GM12873 (cell line): ENCODE measurements around the gene ACHE.

Source experiments
- TF ChIP-seq, protein P1 (sequence below): IDR thresholded peaks from 2 replicates; pipeline ENCODE4 v1.5.1; 2012; ENCODE audit warnings: low read depth, mild to moderate bottlenecking, moderate library complexity, low read length, control low read depth; ENCODE audit not compliant: insufficient read depth; ENCODE audit errors: missing control alignments

Gene ACHE

GRCh38 chr7:100892364-100893317 lies 3.0 kb downstream of the ACHE start:
- TF ChIP-seq, protein P1, sequence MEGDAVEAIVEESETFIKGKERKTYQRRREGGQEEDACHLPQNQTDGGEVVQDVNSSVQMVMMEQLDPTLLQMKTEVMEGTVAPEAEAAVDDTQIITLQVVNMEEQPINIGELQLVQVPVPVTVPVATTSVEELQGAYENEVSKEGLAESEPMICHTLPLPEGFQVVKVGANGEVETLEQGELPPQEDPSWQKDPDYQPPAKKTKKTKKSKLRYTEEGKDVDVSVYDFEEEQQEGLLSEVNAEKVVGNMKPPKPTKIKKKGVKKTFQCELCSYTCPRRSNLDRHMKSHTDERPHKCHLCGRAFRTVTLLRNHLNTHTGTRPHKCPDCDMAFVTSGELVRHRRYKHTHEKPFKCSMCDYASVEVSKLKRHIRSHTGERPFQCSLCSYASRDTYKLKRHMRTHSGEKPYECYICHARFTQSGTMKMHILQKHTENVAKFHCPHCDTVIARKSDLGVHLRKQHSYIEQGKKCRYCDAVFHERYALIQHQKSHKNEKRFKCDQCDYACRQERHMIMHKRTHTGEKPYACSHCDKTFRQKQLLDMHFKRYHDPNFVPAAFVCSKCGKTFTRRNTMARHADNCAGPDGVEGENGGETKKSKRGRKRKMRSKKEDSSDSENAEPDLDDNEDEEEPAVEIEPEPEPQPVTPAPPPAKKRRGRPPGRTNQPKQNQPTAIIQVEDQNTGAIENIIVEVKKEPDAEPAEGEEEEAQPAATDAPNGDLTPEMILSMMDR = no peak

DNA sequence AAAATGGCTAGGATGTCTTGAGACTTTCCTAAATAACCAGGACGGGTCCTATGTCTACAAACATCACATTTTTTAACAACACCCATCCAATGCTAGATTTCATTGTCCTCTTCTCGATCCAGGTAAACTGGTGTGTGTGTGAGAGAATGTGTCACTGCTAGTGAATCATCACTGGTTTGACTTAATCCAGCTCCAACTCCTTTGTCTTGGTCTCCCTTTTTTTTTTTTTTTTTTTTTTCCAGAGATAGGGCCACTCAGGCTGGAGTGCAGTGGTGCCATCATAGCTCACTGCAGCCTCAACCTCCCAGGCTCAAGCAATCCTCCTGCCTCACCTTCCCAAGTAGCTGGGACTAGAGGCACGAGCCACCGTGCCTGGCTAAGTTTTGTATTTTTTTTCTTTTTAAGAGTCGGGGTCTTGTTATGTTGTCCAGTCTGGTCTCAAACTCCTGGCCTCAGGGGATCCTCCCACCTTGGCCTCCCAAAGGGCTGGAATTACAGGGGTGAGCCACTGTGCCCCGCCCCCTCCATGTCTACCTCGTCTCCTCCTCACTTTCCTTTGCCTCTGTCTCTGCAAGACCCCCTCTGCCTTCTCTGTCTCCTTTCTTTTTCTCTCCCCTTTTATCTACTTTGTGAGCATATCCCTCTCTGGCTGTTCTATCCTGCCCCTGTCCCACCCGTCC lies 4.0 kb downstream of the ACHE start:
- TF ChIP-seq, protein P1 = no peak

DNA sequence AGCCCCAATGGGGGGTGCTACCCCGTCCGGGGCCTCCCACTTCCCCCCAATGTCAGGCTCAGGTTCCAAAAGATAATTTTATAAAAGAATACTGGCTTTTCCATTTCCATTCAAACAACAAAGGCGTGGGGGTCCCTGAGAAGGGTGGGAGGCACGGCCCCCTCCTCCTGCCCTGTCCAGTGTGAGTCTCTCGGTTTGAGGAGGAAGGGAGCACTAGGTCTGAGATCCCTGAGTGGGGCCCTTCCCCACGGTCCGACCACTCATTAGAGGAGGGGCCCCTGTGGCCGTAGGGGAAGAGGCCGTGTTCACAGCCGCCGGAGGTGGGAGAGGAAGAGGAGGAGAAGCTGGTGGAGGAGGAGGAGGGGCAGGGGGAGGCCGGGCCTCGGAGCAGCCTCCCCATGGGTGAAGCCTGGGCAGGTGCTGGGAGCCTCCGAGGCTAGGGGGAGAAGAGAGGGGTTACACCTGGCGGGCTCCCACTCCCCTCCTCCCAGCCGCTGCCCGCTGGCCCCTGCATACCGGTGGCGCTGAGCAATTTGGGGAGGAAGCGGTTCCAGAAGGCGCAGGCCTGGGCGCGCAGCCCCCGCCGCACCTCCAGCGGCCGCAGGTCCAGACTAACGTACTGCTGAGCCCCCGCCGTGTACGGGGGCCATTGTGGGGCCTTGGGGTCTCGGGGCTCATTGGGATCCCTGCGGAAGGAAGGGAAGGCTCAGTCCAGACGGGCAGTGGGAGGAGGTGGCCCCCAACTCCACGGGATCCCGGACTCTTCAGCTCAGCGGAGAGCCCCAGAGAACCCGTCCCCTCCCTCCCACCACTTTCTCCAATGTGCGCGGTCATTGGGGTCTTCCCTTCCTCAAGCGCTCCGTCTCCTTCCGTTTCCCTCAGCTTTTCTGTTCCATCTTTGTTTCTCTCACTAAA lies 4.8 kb downstream of the ACHE start:
- TF ChIP-seq, protein P1 = no peak

- TF ChIP-seq, protein P1 = no peak
These were observed 6.5 kb downstream of the ACHE start, which contains the start of gene UFSP1 for GRCh38 chr7:100888988-100889750. UFSP1 (minus strand) TSS chr7:100889715; CDS start chr7:100889271, 444 bp downstream.

GRCh38 chr7:100888291-100888987 lies 7.2 kb downstream of the ACHE start:
- TF ChIP-seq, protein P1 = no peak
